ENCODE data around the gene ASB10. TPM values are rescaled to one million over a fixed set of nuclear protein-coding genes. Genes with fewer than 3 reads are reported as not detected.

ASB10 gene
- polyA plus RNA-seq, 3 donors = not detected

- no peak overlapping the region for H3K27ac ChIP-seq (ENCODE audit: low read depth in 1 of 2, low read length in 2 of 2)
- no peak overlapping the region for H3K27ac Mint-ChIP-seq
- no peak overlapping the region for H2AFZ ChIP-seq (ENCODE audit: insufficient read depth, low read depth, low read length, poor library complexity, severe bottlenecking)
- H3K4me1 Mint-ChIP-seq = no peaks in the 10 kb centered on the region
- no peaks in the 10 kb centered on the region for H3K9me3 Mint-ChIP-seq
- no peak for TF ChIP-seq CTCF (IDR thresholded peaks at IDR 0.05)
- H3K27me3 Mint-ChIP-seq (ENCODE audit: low read depth in 3 of 3) = peaks cover 0 to 2% (median under 1%) of the 10 kb centered on the region in 3 donors
- no peaks in the 10 kb centered on the region for H3K9me3 ChIP-seq (replicated peaks in 1 of 2; ENCODE audit: control insufficient read depth in 1 of 2, insufficient read depth in 1 of 2, low read length in 2 of 2)
- WGBS (ENCODE audit: insufficient coverage) = 83% methylated on average over 11 of the region's 22 CpGs
- H3K79me2 ChIP-seq (ENCODE audit: insufficient read depth, low read length) = no peaks in the 10 kb centered on the region
- H3K9ac ChIP-seq (ENCODE audit: insufficient read depth, low read length, poor library complexity, severe bottlenecking) = no peak overlapping the region
- intact Hi-C loops (cut with micrococcal nuclease) = no loop called here
- H3K4me2 ChIP-seq (replicated peaks; ENCODE audit: extremely low read depth, low read length, poor library complexity, severe bottlenecking) = no peak overlapping the region
- H3K4me3 ChIP-seq (replicated peaks in 1 of 3; ENCODE audit: low read depth in 2 of 3, low read length in 3 of 3) = no peak overlapping the region
- peaks cover 53 to 54% of the 10 kb centered on the region in 2 donors for H3K36me3 Mint-ChIP-seq
- no peaks in the 10 kb centered on the region for H3K27me3 ChIP-seq (ENCODE audit: control insufficient read depth in 2 of 2, insufficient read depth in 2 of 2, low read length in 2 of 2)
- H3K4me1 ChIP-seq (ENCODE audit: control insufficient read depth in 1 of 2, insufficient read depth in 2 of 2, low read length in 2 of 2) = no peaks in the 10 kb centered on the region
- H3K4me3 Mint-ChIP-seq = no peak overlapping the region
- H4K20me1 ChIP-seq (ENCODE audit: insufficient read depth, low read length) = peaks cover 4% of the 10 kb centered on the region
- DNase-seq = no peak
- H3K36me3 ChIP-seq (replicated peaks in 1 of 2; ENCODE audit: control insufficient read depth in 1 of 2, insufficient read depth in 2 of 2, low read length in 2 of 2) = peaks cover 42 to 76% of the 10 kb centered on the region in 2 donors
Observed at GRCh38 chr7:151137076-151137675, 49.9 kb downstream of the ASB10 start.

- WGBS (ENCODE audit: insufficient coverage) = 96% methylated on average over 27 of the region's 33 CpGs
- DNase-seq = no peak
- no peaks in the 10 kb centered on the region for H3K4me1 Mint-ChIP-seq
Observed at GRCh38 chr7:151135866-151136843, 50.9 kb downstream of the ASB10 start.

More at GRCh38 chr7:151135866-151136843, 50.9 kb downstream of the ASB10 start:
- Histone ChIP-seq H3K9me3 (replicated peaks in 1 of 2; ENCODE audit: control insufficient read depth in 1 of 2, insufficient read depth in 1 of 2, low read length in 2 of 2) (no peaks in the 10 kb centered on the region), H3K4me1 (ENCODE audit: control insufficient read depth in 1 of 2, insufficient read depth in 2 of 2, low read length in 2 of 2) (no peaks in the 10 kb centered on the region), H3K27ac (ENCODE audit: low read depth in 1 of 2, low read length in 2 of 2) (no peak overlapping the region), H4K20me1 (ENCODE audit: insufficient read depth, low read length) (peaks cover 7% of the 10 kb centered on the region), H3K4me3 (replicated peaks in 1 of 3; ENCODE audit: low read depth in 2 of 3, low read length in 3 of 3) (no peak overlapping the region), H3K4me2 (replicated peaks; ENCODE audit: extremely low read depth, low read length, poor library complexity, severe bottlenecking) (no peak overlapping the region), H3K27me3 (ENCODE audit: control insufficient read depth in 2 of 2, insufficient read depth in 2 of 2, low read length in 2 of 2) (no peaks in the 10 kb centered on the region), H3K36me3 (replicated peaks in 1 of 2; ENCODE audit: control insufficient read depth in 1 of 2, insufficient read depth in 2 of 2, low read length in 2 of 2) (peaks cover 33 to 76% of the 10 kb centered on the region in 2 donors), H3K9ac (ENCODE audit: insufficient read depth, low read length, poor library complexity, severe bottlenecking) (no peak overlapping the region), H3K79me2 (ENCODE audit: insufficient read depth, low read length) (no peaks in the 10 kb centered on the region), H2AFZ (ENCODE audit: insufficient read depth, low read depth, low read length, poor library complexity, severe bottlenecking) (no peak overlapping the region)
- TF ChIP-seq CTCF (IDR thresholded peaks at IDR 0.05) = no peak
- Mint-ChIP-seq H3K27me3 (ENCODE audit: low read depth in 3 of 3) (peaks cover 0 to 2% (median 2%) of the 10 kb centered on the region in 3 donors), H3K27ac (peak overlapping the region in 1 of 7 donors; percentile 48), H3K36me3 (peaks cover 50 to 54% of the 10 kb centered on the region in 2 donors), H3K4me3 (no peak overlapping the region), H3K9me3 (no peaks in the 10 kb centered on the region)
- intact Hi-C loops (cut with micrococcal nuclease) = no loop called here

Measured in CD14-positive monocyte (primary cell).